Thoracic aorta (tissue), 2 donors: ENCODE measurements around the gene PSMD10. TPM values are rescaled to one million over a fixed set of nuclear protein-coding genes. Genes with fewer than 3 reads are reported as not detected.

ENCODE experiments used
- ATAC-seq: fragments of 150-250 bp; one replicate; pipeline ENCODE4 v1.8.0; 2017; ENCODE audit warnings: low read depth; ENCODE audit not compliant: insufficient number of reproducible peaks, low FRiP score
- DNase-seq: peaks from one replicate; pipeline ENCODE4 v3.0.0-alpha.2; 2020; ENCODE audit warnings: low spot score
- H3K27ac ChIP-seq, 2 donors: fragments of 200-600 bp; sonication (generic); 1 replicate in 1 of 2; 2 replicates in 1 of 2; pipeline ENCODE4 v1.5.1; 2016; ENCODE audit warnings: mild to moderate bottlenecking in 2 of 2, moderate library complexity in 2 of 2
- H3K27me3 ChIP-seq: fragments of 200-600 bp; sonication (generic); replicated peaks from 2 replicates; pipeline ENCODE4 v1.6.0; 2016; ENCODE audit warnings: mild to moderate bottlenecking; ENCODE audit not compliant: insufficient read depth
- H3K36me3 ChIP-seq: fragments of 200-600 bp; sonication (generic); one replicate; pipeline ENCODE4 v1.5.1; 2016
- H3K4me1 ChIP-seq, 2 donors: fragments of 200-600 bp; sonication (generic); 1 replicate in 1 of 2; 2 replicates in 1 of 2; pipeline versions ENCODE4 v1.5.1 to v1.6.0; 2016; ENCODE audit warnings: low read depth in 2 of 2, mild to moderate bottlenecking in 1 of 2; ENCODE audit not compliant: control insufficient read depth in 1 of 2
- H3K4me3 ChIP-seq: fragments of 200-600 bp; sonication (generic); 2 replicates; pipeline ENCODE4 v1.5.1; 2016; ENCODE audit warnings: mild to moderate bottlenecking
- H3K9me3 ChIP-seq: fragments of 200-600 bp; sonication (generic); 2 replicates; pipeline ENCODE4 v1.5.1; 2016
- CTCF ChIP-seq: fragments of 200-600 bp; sonication (generic); IDR thresholded peaks from one replicate; pipeline ENCODE4 v1.5.1; 2019; ENCODE audit warnings: antibody characterized with exemption
- total RNA-seq, 2 donors: library from RNA; depleted of rRNA; stranded (reverse); fragments of >200 nt; gene quantifications; one replicate each; pipeline versions ENCODE4 v1.1.0 to v1.2.3, GENCODE V29; 2016

PSMD10 gene
- total RNA-seq, 2 donors from 2014 or later = 22.5 to 23.1 TPM

DNA sequence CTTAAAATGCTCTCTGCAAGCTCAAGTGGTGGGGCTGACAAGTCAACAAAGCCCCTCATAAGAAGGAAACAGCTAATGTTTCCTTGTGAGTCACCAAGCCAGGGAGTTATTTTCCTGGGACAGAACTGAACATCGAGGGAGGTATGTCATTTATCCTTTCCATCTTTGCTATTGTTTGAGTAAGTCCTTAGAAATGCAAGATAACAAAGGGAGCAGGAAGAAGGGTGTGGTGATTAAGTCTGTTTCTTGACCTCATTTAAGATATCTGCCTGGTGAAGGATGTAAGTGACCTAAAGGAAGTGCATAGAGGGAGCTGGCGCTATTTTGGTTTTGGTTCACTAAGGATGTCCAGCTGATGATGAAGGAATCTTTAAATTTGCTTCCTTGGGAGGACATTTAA, 40.1 kb upstream of the PSMD10 start:
- no peak for DNase-seq
- no peak for ATAC-seq
- H3K27me3 ChIP-seq = no peaks in the 10 kb centered on the region
- no peaks in the 10 kb centered on the region for H3K4me1 ChIP-seq
- no peaks in the 10 kb centered on the region for H3K9me3 ChIP-seq
- H3K27ac ChIP-seq = no peak overlapping the region
- no peak overlapping the region for H3K4me3 ChIP-seq
- no peak for TF ChIP-seq CTCF
- no peaks in the 10 kb centered on the region for H3K36me3 ChIP-seq

DNA sequence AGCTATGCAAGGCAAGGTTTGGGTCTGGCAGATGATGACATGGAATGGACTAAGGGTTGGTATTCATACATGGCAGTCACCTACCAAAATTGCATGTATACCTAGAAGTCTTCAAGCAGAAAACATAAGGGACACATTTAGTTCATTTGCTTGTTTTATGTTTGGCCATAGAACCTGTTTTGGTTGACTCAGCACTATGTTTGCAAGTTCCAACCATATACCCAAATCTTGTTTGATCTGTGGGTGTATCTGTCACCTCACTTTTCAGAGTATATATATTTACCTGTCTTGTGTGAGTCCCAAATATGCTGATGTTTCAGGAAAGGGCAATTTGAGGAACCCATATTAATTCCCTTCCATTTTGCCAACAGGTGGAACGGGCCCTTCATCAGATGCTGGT, 39.5 kb upstream of the PSMD10 start:
- Histone ChIP-seq H3K27me3 (no peaks in the 10 kb centered on the region), H3K4me1 (no peaks in the 10 kb centered on the region), H3K27ac (no peak overlapping the region), H3K4me3 (no peak overlapping the region), H3K36me3 (no peaks in the 10 kb centered on the region), H3K9me3 (no peaks in the 10 kb centered on the region)
- ATAC-seq = no peak
- TF ChIP-seq CTCF = no peak
- no peak for DNase-seq

GRCh38 chrX:108127152-108127551, 35.8 kb upstream of the PSMD10 start:
- Histone ChIP-seq H3K9me3 (no peaks in the 10 kb centered on the region), H3K27me3 (no peaks in the 10 kb centered on the region), H3K4me1 (no peaks in the 10 kb centered on the region), H3K27ac (no peak overlapping the region), H3K36me3 (no peaks in the 10 kb centered on the region), H3K4me3 (no peak overlapping the region)
- ATAC-seq (no peak), DNase-seq (no peak)
- no peak for TF ChIP-seq CTCF

- no peaks in the 10 kb centered on the region for H3K36me3 ChIP-seq
- no peak for ATAC-seq
- DNase-seq = no peak
- H3K27me3 ChIP-seq = no peaks in the 10 kb centered on the region
- H3K4me3 ChIP-seq = no peak overlapping the region
- H3K9me3 ChIP-seq = no peaks in the 10 kb centered on the region
- no peak overlapping the region for H3K27ac ChIP-seq
- no peak for TF ChIP-seq CTCF
- H3K4me1 ChIP-seq = no peaks in the 10 kb centered on the region
These were observed 35.3 kb upstream of the PSMD10 start for GRCh38 chrX:108126661-108127060.

- H3K27ac ChIP-seq = no peak overlapping the region
- no peak for TF ChIP-seq CTCF
- H3K4me1 ChIP-seq = no peaks in the 10 kb centered on the region
- no peak overlapping the region for H3K4me3 ChIP-seq
- H3K27me3 ChIP-seq = no peaks in the 10 kb centered on the region
- H3K9me3 ChIP-seq = no peaks in the 10 kb centered on the region
- no peak for ATAC-seq
- no peaks in the 10 kb centered on the region for H3K36me3 ChIP-seq
- no peak for DNase-seq
These were observed 32.4 kb upstream of the PSMD10 start for GRCh38 chrX:108123591-108124366.
